Caco-2 (cell line): ENCODE data around the gene CDR2L. TPM values are rescaled to one million over a fixed set of nuclear protein-coding genes. Genes with fewer than 3 reads are reported as not detected.

Experiments used
- BruUV-seq: library from RNA; stranded (reverse); fragments of 400-500 nt; replicated peaks from 2 replicates; lab custom pipeline; 2021; lab: Mats Ljungman, UMichigan
- CTCF ChIA-PET: fragments of 300-600 bp; sonication (Branson Sonifier 250); formaldehyde crosslinking; loops from one replicate; lab custom pipeline; 2022; ENCODE audit warnings: antibody characterized with exemption; lab: Charles Lee
- POLR2A ChIA-PET: fragments of 300-600 bp; sonication (Branson Sonifier 250); formaldehyde crosslinking; loops from one replicate; lab custom pipeline; 2022; ENCODE audit warnings: antibody characterized with exemption; lab: Charles Lee
- DNase-seq, 2 experiments: peaks; one replicate each; pipeline versions ENCODE4 v3.0.0 to v3.0.0-alpha.2; 2020 to 2022
- H3K27me3 ChIP-seq: replicated peaks from 2 replicates; pipeline ENCODE4 v1.6.0; 2011; ENCODE audit warnings: low read length; ENCODE audit not compliant: control insufficient read depth, insufficient read depth
- H3K36me3 ChIP-seq: 2 replicates; pipeline ENCODE4 v1.5.1; 2011; ENCODE audit warnings: low read length; ENCODE audit not compliant: control insufficient read depth, insufficient read depth
- H3K4me1 ChIP-seq: fragments of 250-450 bp; sonication (Bioruptor Pico); 2 replicates; pipeline ENCODE4 v1.5.1; 2020; ENCODE audit warnings: mild to moderate bottlenecking
- H3K4me3 ChIP-seq: 2 replicates; pipeline ENCODE4 v1.5.1; 2011; ENCODE audit warnings: low read depth, mild to moderate bottlenecking, control low read depth, low read length
- H3K9me3 ChIP-seq: fragments of 250-450 bp; sonication (Bioruptor Pico); 2 replicates; pipeline ENCODE4 v1.5.1; 2020; ENCODE audit warnings: mild to moderate bottlenecking, moderate library complexity
- H3K27ac Mint-ChIP-seq: one replicate; pipeline ENCODE4 v1.8.0; 2022; ENCODE audit warnings: mixed read lengths; ENCODE audit not compliant: unreplicated experiment
- H3K27me3 Mint-ChIP-seq: one replicate; pipeline ENCODE4 v1.8.0; 2022; ENCODE audit warnings: mixed read lengths; ENCODE audit not compliant: insufficient read depth, unreplicated experiment
- H3K36me3 Mint-ChIP-seq: one replicate; pipeline ENCODE4 v1.8.0; 2022; ENCODE audit warnings: mild to moderate bottlenecking, mixed read lengths; ENCODE audit not compliant: insufficient read depth, unreplicated experiment
- H3K4me1 Mint-ChIP-seq: one replicate; pipeline ENCODE4 v1.8.0; 2022; ENCODE audit warnings: low read depth, mixed read lengths; ENCODE audit not compliant: unreplicated experiment
- H3K4me3 Mint-ChIP-seq: one replicate; pipeline ENCODE4 v1.8.0; 2022; ENCODE audit warnings: mild to moderate bottlenecking, moderate library complexity, mixed read lengths; ENCODE audit not compliant: unreplicated experiment
- H3K9me3 Mint-ChIP-seq: one replicate; pipeline ENCODE4 v1.8.0; 2022; ENCODE audit warnings: mixed read lengths; ENCODE audit not compliant: unreplicated experiment
- intact Hi-C: fragments of 100-400 bp; cut with micrococcal nuclease; formaldehyde crosslinking; loops from one replicate; pipeline ENCODE4 v1.10.0; 2022; ENCODE audit not compliant: unreplicated experiment
- total RNA-seq: library from RNA; stranded (reverse); gene quantifications from 2 replicates; pipeline ENCODE4 v1.2.3, GENCODE V29; 2022
- TF ChIP-seq, protein P1 (sequence below), 2 experiments: fragments of 200-600 bp in 1 of 2; IDR thresholded peaks; 1 replicate in 1 of 2; 2 replicates in 1 of 2; pipeline versions ENCODE4 v1.5.1 to v1.8.0; 2011 to 2022; ENCODE audit warnings: antibody characterized with exemption in 1 of 2, control low read depth in 1 of 2, inconsistent platforms in 1 of 2, low read depth in 1 of 2, low read length in 1 of 2, mild to moderate bottlenecking in 1 of 2, moderate library complexity in 1 of 2; ENCODE audit not compliant: insufficient read depth in 1 of 2, severe bottlenecking in 1 of 2, unreplicated experiment in 1 of 2

CDR2L gene
- total RNA-seq, 1 experiment from 2014 or later, result 30.9 TPM

DNA sequence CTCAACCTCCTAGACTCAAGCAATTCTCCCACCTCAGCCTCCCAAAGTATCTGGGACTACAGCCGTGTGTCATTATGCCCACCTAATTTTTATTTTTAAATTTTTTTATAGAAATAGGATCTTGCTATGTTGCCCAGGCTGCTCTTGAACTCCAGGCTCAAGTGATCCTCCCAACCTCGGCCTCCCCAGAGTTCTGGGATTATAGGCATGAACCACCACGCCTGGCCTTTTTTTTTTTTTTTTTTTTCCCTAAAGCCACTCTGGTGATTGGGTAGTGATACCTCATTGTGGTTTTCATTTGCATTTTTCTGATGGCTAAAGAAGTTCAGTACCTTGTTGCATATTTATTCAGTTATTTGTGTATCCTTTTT, 1.2 kb upstream of the CDR2L start:
- Mint-ChIP-seq H3K4me1 (peaks cover 13% of the 10 kb centered on the region), H3K36me3 (peaks cover 6% of the 10 kb centered on the region), H3K9me3 (no peaks in the 10 kb centered on the region), H3K27me3 (no peaks in the 10 kb centered on the region), H3K27ac (no peak overlapping the region), H3K4me3 (no peak overlapping the region)
- Histone ChIP-seq H3K4me3 (no peak overlapping the region), H3K9me3 (no peaks in the 10 kb centered on the region), H3K36me3 (no peaks in the 10 kb centered on the region), H3K27me3 (no peaks in the 10 kb centered on the region), H3K4me1 (peaks cover 30% of the 10 kb centered on the region)
- no TSS peak for BruUV-seq
- DNase-seq, result no peak
- CTCF ChIA-PET, result interaction anchor here (0.7 to 1.0 kb wide), 2 partner anchors 27 to 49 kb away, joined by 4 to 6 read pairs; no protein-coding TSS in a partner anchor
- intact Hi-C loops, result no loop called here
- TF ChIP-seq, protein P1, sequence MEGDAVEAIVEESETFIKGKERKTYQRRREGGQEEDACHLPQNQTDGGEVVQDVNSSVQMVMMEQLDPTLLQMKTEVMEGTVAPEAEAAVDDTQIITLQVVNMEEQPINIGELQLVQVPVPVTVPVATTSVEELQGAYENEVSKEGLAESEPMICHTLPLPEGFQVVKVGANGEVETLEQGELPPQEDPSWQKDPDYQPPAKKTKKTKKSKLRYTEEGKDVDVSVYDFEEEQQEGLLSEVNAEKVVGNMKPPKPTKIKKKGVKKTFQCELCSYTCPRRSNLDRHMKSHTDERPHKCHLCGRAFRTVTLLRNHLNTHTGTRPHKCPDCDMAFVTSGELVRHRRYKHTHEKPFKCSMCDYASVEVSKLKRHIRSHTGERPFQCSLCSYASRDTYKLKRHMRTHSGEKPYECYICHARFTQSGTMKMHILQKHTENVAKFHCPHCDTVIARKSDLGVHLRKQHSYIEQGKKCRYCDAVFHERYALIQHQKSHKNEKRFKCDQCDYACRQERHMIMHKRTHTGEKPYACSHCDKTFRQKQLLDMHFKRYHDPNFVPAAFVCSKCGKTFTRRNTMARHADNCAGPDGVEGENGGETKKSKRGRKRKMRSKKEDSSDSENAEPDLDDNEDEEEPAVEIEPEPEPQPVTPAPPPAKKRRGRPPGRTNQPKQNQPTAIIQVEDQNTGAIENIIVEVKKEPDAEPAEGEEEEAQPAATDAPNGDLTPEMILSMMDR (IDR thresholded peaks at IDR 0.05; ENCODE audit: insufficient read depth in 1 of 2, low read depth in 1 of 2, low read length in 1 of 2, severe bottlenecking in 1 of 2, unreplicated experiment in 1 of 2), result no peak
- POLR2A ChIA-PET, result no interaction called here

DNA sequence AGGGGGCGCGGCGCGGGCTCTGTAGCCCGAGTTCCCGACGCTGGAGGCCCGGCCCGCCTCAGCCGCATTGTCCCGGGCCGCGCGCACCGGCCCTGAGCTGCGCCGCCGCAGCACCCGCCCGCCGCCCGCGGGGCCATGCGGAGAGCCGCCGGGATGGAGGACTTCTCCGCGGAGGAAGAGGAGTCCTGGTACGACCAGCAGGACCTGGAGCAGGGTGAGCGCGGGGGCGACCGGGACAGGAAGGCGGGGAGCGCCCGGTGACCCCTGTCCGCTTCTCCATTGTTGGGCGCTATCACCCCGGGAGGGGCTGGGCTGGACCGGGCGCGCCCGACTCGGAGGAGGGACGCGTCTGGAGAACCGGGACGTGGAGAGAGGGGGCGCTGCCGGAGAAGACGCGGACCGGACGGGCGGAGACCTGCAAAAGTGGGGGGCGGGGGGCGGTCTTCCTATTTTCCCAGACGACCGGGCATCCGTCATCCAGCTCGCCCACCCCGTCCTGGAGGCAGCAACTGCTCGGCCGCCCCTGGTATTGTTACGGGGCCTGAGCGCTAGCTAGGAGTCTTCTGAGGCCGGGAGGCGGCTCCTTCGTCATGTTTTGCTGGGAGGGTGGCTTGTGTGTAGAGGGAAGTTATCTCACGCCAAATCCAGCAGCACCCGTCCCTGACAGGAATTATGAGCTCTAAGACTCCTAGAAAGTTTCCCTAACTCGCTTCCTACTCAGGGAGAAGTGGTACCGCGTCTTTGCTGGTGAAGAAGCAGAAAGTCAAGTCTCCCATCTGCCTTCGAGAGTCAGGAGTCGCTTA, 678 bp downstream of the CDR2L start:
- peak; percentile 69 to 82 for DNase-seq
- peak overlapping the region; percentile 81 for H3K4me3 Mint-ChIP-seq
- Histone ChIP-seq H3K9me3 (no peaks in the 10 kb centered on the region), H3K27me3 (no peaks in the 10 kb centered on the region), H3K4me1 (peaks cover 41% of the 10 kb centered on the region), H3K4me3 (peak overlapping the region; percentile 70), H3K36me3 (peaks cover 1% of the 10 kb centered on the region; the same call in 1 of the 2 replicates)
- no peaks in the 10 kb centered on the region for H3K9me3 Mint-ChIP-seq
- H3K27ac Mint-ChIP-seq, result peak overlapping the region; percentile 53
- no peaks in the 10 kb centered on the region for H3K27me3 Mint-ChIP-seq
- H3K36me3 Mint-ChIP-seq, result no peaks in the 10 kb centered on the region
- intact Hi-C loops, result loop anchor here (1.0 to 2.0 kb wide), 3 partner anchors 18 to 47 kb away; partner anchors contain the start of gene MRPL58
- ChIA-PET POLR2A (interaction anchor here (0.5 to 3.7 kb wide), 9 partner anchors 12 to 237 kb away, joined by 3 to 33 read pairs (median 4); partner anchors contain the start of genes HID1 and MRPL58), CTCF (interaction anchor here (0.7 to 2.6 kb wide), 14 partner anchors 10 to 115 kb away, joined by 3 to 29 read pairs (median 5); partner anchors contain the start of genes FDXR, HID1 and MRPL58)
- peaks cover 30% of the 10 kb centered on the region for H3K4me1 Mint-ChIP-seq
- TF ChIP-seq, protein P1 (IDR thresholded peaks at IDR 0.05; ENCODE audit: insufficient read depth in 1 of 2, low read depth in 1 of 2, low read length in 1 of 2, severe bottlenecking in 1 of 2, unreplicated experiment in 1 of 2), result peak; percentile 30 to 61
- TSS peak; percentile 79 for BruUV-seq

DNA sequence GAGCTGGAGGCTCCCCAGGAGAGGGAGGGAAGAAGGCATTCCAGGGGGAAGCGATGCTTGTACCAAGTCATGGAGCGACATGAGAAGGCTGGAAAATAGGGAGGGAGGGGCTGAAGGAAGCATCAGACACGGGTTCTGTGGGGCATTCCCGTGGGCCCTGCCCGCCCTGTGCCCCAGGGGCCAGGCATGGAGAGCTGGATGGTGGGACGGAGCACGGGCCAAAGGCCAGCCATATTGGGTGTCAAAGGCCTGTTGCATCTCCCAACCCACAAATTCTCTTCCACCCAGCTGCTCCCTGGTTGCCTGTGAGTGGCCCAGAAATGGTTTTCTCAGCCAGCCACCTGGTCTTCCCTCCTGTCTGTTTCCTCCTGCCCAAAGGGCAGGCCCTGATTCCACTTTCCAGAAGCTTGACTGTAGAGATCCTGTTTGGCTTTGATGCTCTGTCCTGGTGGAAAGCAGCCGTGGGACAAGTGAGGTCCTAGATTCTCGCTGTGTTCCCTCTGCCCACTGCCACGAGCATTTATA, 3.2 kb downstream of the CDR2L start:
- no peak for DNase-seq
- H3K4me3 Mint-ChIP-seq, result no peak overlapping the region
- peaks cover 40% of the 10 kb centered on the region for H3K4me1 Mint-ChIP-seq
- no peaks in the 10 kb centered on the region for H3K27me3 ChIP-seq
- TF ChIP-seq, protein P1 (IDR thresholded peaks at IDR 0.05; ENCODE audit: insufficient read depth in 1 of 2, low read depth in 1 of 2, low read length in 1 of 2, severe bottlenecking in 1 of 2, unreplicated experiment in 1 of 2), result no peak
- H3K9me3 ChIP-seq, result no peaks in the 10 kb centered on the region
- H3K36me3 ChIP-seq, result peaks cover 3% of the 10 kb centered on the region; the same call in 1 of the 2 replicates
- ChIA-PET CTCF (interaction anchor here (1.7 kb wide), 1 partner anchor 22 kb away, joined by 12 read pairs; the partner anchor contains the start of gene MRPL58), POLR2A (interaction anchor here (3.7 kb wide), 1 partner anchor 22 kb away, joined by 33 read pairs; the partner anchor contains the start of gene MRPL58)
- peaks cover 59% of the 10 kb centered on the region for H3K4me1 ChIP-seq
- no peaks in the 10 kb centered on the region for H3K9me3 Mint-ChIP-seq
- peaks cover 7% of the 10 kb centered on the region for H3K36me3 Mint-ChIP-seq
- no peaks in the 10 kb centered on the region for H3K27me3 Mint-ChIP-seq
- intact Hi-C loops, result no loop called here
- no TSS peak for BruUV-seq
- H3K4me3 ChIP-seq, result no peak overlapping the region
- H3K27ac Mint-ChIP-seq, result peak overlapping the region; percentile 90
